Measurements from ENCODE around the gene LRRK2.

GRCh38 chr12:40188558-40189320 is 36.1 kb upstream of the LRRK2 start:
- TF ChIP-seq, protein P1, sequence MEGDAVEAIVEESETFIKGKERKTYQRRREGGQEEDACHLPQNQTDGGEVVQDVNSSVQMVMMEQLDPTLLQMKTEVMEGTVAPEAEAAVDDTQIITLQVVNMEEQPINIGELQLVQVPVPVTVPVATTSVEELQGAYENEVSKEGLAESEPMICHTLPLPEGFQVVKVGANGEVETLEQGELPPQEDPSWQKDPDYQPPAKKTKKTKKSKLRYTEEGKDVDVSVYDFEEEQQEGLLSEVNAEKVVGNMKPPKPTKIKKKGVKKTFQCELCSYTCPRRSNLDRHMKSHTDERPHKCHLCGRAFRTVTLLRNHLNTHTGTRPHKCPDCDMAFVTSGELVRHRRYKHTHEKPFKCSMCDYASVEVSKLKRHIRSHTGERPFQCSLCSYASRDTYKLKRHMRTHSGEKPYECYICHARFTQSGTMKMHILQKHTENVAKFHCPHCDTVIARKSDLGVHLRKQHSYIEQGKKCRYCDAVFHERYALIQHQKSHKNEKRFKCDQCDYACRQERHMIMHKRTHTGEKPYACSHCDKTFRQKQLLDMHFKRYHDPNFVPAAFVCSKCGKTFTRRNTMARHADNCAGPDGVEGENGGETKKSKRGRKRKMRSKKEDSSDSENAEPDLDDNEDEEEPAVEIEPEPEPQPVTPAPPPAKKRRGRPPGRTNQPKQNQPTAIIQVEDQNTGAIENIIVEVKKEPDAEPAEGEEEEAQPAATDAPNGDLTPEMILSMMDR (IDR thresholded peaks at IDR 0.05) = no peak
- no peak for TF ChIP-seq POLR2A (IDR thresholded peaks at IDR 0.05)

Data from body of pancreas (tissue), 4 donors.